Panc1 (cell line): Measurements from ENCODE around the gene NKAIN2. TPM values are rescaled to one million over a fixed set of nuclear protein-coding genes. Genes with fewer than 3 reads are reported as not detected.

Experiments used
- ATAC-seq: fragments of 200-7000 bp; cut with Tn5 transposase; 2 replicates; pipeline ENCODE4 v1.9.1; 2020; ENCODE audit warnings: mild to moderate bottlenecking, moderate library complexity
- BruUV-seq: library from RNA; stranded (reverse); fragments of 400-500 nt; replicated peaks from 2 replicates; lab custom pipeline; 2021; lab: Mats Ljungman, UMichigan
- CTCF ChIA-PET: fragments of 300-600 bp; sonication (Branson Sonifier 250); formaldehyde crosslinking; loops from one replicate; lab custom pipeline; 2022; ENCODE audit warnings: antibody characterized with exemption; lab: Charles Lee
- POLR2A ChIA-PET: fragments of 300-600 bp; sonication (Branson Sonifier 250); formaldehyde crosslinking; loops from one replicate; lab custom pipeline; 2022; ENCODE audit warnings: antibody characterized with exemption; lab: Charles Lee
- DNase-seq: peaks from one replicate; pipeline ENCODE4 v3.0.0-alpha.2; 2010; ENCODE audit warnings: low read depth, low spot score
- H3K27ac ChIP-seq: 2 replicates; pipeline ENCODE4 v1.5.1; 2011; ENCODE audit warnings: mild to moderate bottlenecking, low read length, inconsistent platforms
- H3K27me3 ChIP-seq: fragments of 200-500 bp; sonication (Bioruptor generic); 2 replicates; pipeline ENCODE4 v1.6.0; 2014; ENCODE audit warnings: low read length, inconsistent platforms; ENCODE audit not compliant: control insufficient read depth, insufficient read depth
- H3K36me3 ChIP-seq: fragments of 200-500 bp; sonication (Bioruptor generic); 2 replicates; pipeline ENCODE4 v1.5.1; 2014; ENCODE audit warnings: inconsistent platforms, mild to moderate bottlenecking, low read length, moderate library complexity; ENCODE audit not compliant: control insufficient read depth, insufficient read depth
- H3K4me1 ChIP-seq: 2 replicates; pipeline ENCODE4 v1.5.1; 2011; ENCODE audit warnings: inconsistent platforms, mild to moderate bottlenecking, low read length, moderate library complexity; ENCODE audit not compliant: control insufficient read depth, insufficient read depth
- H3K4me3 ChIP-seq, 2 experiments: 2 replicates each; pipeline ENCODE4 v1.5.1; 2011 to 2012; ENCODE audit warnings: low read depth in 2 of 2, low read length in 2 of 2, mild to moderate bottlenecking in 2 of 2, inconsistent platforms in 1 of 2, moderate library complexity in 1 of 2
- H3K9me3 ChIP-seq: fragments of 200-500 bp; sonication (Bioruptor generic); 2 replicates; pipeline ENCODE4 v1.5.1; 2014; ENCODE audit warnings: low read depth, mild to moderate bottlenecking, inconsistent platforms, low read length, moderate library complexity; ENCODE audit not compliant: control insufficient read depth, insufficient read depth
- POLR2AphosphoS5 ChIP-seq: IDR thresholded peaks from 2 replicates; pipeline ENCODE4 v1.6.1; 2012; ENCODE audit warnings: mild to moderate bottlenecking, low read depth, low read length, moderate library complexity
- SIN3A ChIP-seq: IDR thresholded peaks from 2 replicates; pipeline ENCODE4 v1.6.1; 2012; ENCODE audit warnings: low read depth, mild to moderate bottlenecking, low read length, moderate library complexity, borderline replicate concordance; ENCODE audit not compliant: insufficient read depth
- TCF7L2 ChIP-seq: IDR thresholded peaks from 2 replicates; pipeline ENCODE4 v1.6.1; 2011; ENCODE audit warnings: mild to moderate bottlenecking, low read depth, low read length, inconsistent platforms
- in situ Hi-C: cut with HindIII; loops from 2 replicates; pipeline ENCODE4 v1.10.0; 2016; ENCODE audit warnings: low sequenced_read_pairs, low pct_unique_long_range_greater_than_20kb
- intact Hi-C: fragments of 100-400 bp; cut with micrococcal nuclease; formaldehyde crosslinking; loops from one replicate; pipeline ENCODE4 v1.10.0; 2022; ENCODE audit not compliant: unreplicated experiment
- total RNA-seq: library from RNA; stranded (reverse); gene quantifications from one replicate; pipeline ENCODE4 v1.2.1, GENCODE V29; 2021; ENCODE audit not compliant: unreplicated experiment
- TF ChIP-seq, protein P1 (sequence below): fragments of 450-650 bp; IDR thresholded peaks from 2 replicates; pipeline ENCODE4 v1.5.1; 2017; ENCODE audit warnings: mild to moderate bottlenecking
- TF ChIP-seq, protein P2 (sequence below), 2 experiments: IDR thresholded peaks; 2 replicates each; pipeline ENCODE4 v1.6.1; 2011 to 2012; ENCODE audit warnings: low read depth in 2 of 2, control low read depth in 1 of 2, low read length in 1 of 2, mild to moderate bottlenecking in 1 of 2, moderate library complexity in 1 of 2; ENCODE audit not compliant: insufficient read depth in 1 of 2

NKAIN2 gene
- total RNA-seq, 1 experiment from 2014 or later, result 2.6 TPM

DNA sequence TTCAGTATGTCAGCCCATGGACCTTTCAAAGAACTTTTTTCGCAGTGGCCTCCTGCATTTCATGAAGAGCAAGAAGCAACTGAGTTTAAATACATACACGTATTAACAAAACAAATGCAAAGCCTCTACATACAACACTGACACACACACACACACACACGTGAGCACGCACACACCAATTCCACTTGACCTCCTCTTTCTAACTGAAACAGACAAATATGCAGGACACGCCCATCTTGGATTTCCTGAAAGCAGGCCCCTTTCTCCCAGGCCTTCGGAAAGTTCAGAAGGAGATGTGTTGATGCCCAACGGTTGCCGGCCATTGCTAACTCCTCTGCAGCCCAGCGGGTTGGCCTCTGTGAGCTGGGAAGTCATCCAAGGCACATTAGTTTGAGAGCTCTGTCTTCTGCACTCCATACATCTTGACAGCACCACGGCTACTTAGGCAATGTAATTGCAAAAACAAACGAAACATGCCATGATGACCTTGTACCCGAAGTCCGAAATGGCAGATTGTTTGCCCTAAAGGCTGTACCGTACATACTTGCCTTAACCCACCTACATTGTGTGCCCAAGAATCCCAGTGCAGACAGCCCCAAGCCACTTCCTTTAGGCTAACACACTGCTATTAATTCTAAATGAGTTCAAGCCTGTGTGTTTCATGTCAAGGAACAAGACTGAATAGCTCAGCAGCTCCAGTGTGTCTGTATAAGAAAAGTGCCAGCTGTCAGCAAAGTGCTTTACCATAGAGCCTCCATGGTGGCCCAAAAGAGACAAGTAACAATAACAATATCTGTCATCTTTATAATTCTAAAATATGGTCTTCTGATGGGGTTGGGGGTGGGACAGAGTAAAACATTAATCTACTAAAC lies 1019.8 kb downstream of the NKAIN2 start:
- no TSS peak for BruUV-seq
- intact Hi-C loops (no loop called here), in situ Hi-C loops (no loop called here)
- ChIA-PET CTCF (interaction anchor here (0.6 kb wide), 1 partner anchor 66 kb away, joined by 3 read pairs; no protein-coding TSS in a partner anchor), POLR2A (interaction anchor here (0.5 kb wide), 1 partner anchor 418 kb away, joined by 3 read pairs; no protein-coding TSS in a partner anchor)
- Histone ChIP-seq H3K36me3 (no peaks in the 10 kb centered on the region), H3K9me3 (no peaks in the 10 kb centered on the region), H3K4me1 (0 out of 2 replicates have a peak, but pooled peaks cover 3% of the 10 kb centered on the region), H3K27me3 (no peaks in the 10 kb centered on the region), H3K27ac (no peak overlapping the region), H3K4me3 (no peak overlapping the region)
- TF ChIP-seq, protein P1, sequence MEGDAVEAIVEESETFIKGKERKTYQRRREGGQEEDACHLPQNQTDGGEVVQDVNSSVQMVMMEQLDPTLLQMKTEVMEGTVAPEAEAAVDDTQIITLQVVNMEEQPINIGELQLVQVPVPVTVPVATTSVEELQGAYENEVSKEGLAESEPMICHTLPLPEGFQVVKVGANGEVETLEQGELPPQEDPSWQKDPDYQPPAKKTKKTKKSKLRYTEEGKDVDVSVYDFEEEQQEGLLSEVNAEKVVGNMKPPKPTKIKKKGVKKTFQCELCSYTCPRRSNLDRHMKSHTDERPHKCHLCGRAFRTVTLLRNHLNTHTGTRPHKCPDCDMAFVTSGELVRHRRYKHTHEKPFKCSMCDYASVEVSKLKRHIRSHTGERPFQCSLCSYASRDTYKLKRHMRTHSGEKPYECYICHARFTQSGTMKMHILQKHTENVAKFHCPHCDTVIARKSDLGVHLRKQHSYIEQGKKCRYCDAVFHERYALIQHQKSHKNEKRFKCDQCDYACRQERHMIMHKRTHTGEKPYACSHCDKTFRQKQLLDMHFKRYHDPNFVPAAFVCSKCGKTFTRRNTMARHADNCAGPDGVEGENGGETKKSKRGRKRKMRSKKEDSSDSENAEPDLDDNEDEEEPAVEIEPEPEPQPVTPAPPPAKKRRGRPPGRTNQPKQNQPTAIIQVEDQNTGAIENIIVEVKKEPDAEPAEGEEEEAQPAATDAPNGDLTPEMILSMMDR, result no peak
- TF ChIP-seq, protein P2, sequence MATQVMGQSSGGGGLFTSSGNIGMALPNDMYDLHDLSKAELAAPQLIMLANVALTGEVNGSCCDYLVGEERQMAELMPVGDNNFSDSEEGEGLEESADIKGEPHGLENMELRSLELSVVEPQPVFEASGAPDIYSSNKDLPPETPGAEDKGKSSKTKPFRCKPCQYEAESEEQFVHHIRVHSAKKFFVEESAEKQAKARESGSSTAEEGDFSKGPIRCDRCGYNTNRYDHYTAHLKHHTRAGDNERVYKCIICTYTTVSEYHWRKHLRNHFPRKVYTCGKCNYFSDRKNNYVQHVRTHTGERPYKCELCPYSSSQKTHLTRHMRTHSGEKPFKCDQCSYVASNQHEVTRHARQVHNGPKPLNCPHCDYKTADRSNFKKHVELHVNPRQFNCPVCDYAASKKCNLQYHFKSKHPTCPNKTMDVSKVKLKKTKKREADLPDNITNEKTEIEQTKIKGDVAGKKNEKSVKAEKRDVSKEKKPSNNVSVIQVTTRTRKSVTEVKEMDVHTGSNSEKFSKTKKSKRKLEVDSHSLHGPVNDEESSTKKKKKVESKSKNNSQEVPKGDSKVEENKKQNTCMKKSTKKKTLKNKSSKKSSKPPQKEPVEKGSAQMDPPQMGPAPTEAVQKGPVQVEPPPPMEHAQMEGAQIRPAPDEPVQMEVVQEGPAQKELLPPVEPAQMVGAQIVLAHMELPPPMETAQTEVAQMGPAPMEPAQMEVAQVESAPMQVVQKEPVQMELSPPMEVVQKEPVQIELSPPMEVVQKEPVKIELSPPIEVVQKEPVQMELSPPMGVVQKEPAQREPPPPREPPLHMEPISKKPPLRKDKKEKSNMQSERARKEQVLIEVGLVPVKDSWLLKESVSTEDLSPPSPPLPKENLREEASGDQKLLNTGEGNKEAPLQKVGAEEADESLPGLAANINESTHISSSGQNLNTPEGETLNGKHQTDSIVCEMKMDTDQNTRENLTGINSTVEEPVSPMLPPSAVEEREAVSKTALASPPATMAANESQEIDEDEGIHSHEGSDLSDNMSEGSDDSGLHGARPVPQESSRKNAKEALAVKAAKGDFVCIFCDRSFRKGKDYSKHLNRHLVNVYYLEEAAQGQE (IDR thresholded peaks at IDR 0.05; ENCODE audit: insufficient read depth in 1 of 2, low read depth in 2 of 2, low read length in 1 of 2), result no peak
- no peak for TF ChIP-seq POLR2AphosphoS5
- no peak for TF ChIP-seq SIN3A
- TF ChIP-seq TCF7L2, result no peak
- ATAC-seq (no peak), DNase-seq (no peak)

DNA sequence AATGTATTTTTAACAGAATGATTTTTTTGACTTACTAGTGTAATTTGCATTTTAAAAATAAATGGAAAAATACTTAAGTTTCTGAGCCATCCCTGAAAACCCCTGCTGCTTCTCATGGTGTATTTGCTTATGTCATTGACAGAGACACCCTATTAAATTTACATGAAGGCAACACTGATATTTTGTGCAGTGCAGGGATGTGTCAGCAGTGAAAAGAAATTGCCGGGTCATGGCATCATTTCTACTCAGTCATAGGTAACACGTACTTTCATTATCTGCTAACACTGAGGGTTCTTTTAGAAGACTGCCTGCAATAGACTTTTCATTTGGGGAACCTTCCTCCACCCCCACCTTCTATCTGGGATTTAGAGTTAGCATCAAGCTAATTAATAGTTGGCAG lies 1021.9 kb downstream of the NKAIN2 start:
- Histone ChIP-seq H3K9me3 (no peaks in the 10 kb centered on the region), H3K27ac (no peak overlapping the region), H3K27me3 (no peaks in the 10 kb centered on the region), H3K4me1 (0 out of 2 replicates have a peak, but pooled peaks cover 3% of the 10 kb centered on the region), H3K36me3 (no peaks in the 10 kb centered on the region), H3K4me3 (no peak overlapping the region)
- TF ChIP-seq, protein P2 (IDR thresholded peaks at IDR 0.05; ENCODE audit: insufficient read depth in 1 of 2, low read depth in 2 of 2, low read length in 1 of 2), result no peak
- TF ChIP-seq, protein P1, result no peak
- TF ChIP-seq POLR2AphosphoS5 (no peak), TCF7L2 (no peak), SIN3A (no peak)
- POLR2A ChIA-PET, result no interaction called here
- intact Hi-C loops, result no loop called here
- CTCF ChIA-PET, result no interaction called here
- ATAC-seq, result no peak
- no TSS peak for BruUV-seq
- in situ Hi-C loops, result no loop called here
- DNase-seq, result no peak
